ENCODE results near the gene TSPAN32. TPM values are rescaled to one million over a fixed set of nuclear protein-coding genes. Genes with fewer than 3 reads are reported as not detected.

The TSPAN32 gene
- total RNA-seq, 1 experiment from 2014 or later: not detected

DNA sequence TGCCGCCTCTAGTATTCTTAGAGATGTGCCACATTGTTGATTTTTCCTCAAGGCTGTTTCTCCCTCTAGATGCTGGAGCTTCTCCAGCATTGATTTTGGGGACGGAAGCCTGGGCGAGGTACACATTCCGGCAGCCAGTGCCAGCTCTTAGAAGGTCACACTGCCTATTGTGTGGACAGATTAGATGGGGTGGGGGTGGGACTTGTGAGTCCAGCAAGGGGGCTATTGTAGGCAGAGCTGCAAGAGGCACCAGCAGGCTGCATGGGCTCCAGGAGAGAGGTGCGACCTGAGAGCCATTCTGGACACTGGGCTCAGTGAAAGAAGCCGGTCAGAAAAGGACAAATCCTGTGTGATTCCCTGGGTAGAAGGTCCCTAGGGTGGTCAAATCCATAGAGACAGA lies 12.5 kb upstream of the TSPAN32 start:
- no peaks in the 10 kb centered on the region for H3K9me3 ChIP-seq (ENCODE audit: low read depth, low read length, poor library complexity, severe bottlenecking)
- CTCF ChIA-PET: no interaction called here
- no peak overlapping the region for H3K4me3 ChIP-seq (ENCODE audit: low read depth, low read length, poor library complexity, severe bottlenecking)
- H3K4me1 ChIP-seq (ENCODE audit: insufficient read depth, low read length, poor library complexity, severe bottlenecking): no peaks in the 10 kb centered on the region
- no peaks in the 10 kb centered on the region for H3K27me3 ChIP-seq (replicated peaks; ENCODE audit: insufficient read depth, low read depth, low read length, poor library complexity)
- intact Hi-C loops (cut with micrococcal nuclease; ENCODE audit: unreplicated experiment): no loop called here
- no peak for DNase-seq (ENCODE audit: low spot score)
- no peak overlapping the region for H3K27ac ChIP-seq (ENCODE audit: low read depth, low read length, poor library complexity, severe bottlenecking)
- POLR2A ChIA-PET (ENCODE audit: low non-redundant PET): no interaction called here
- no peaks in the 10 kb centered on the region for H3K36me3 ChIP-seq (ENCODE audit: insufficient read depth, low read length, poor library complexity, severe bottlenecking)
- no peak for TF ChIP-seq EZH2 (IDR thresholded peaks at IDR 0.05; ENCODE audit: borderline replicate concordance, low read depth, low read length, poor library complexity, severe bottlenecking)
- TF ChIP-seq, protein P1, sequence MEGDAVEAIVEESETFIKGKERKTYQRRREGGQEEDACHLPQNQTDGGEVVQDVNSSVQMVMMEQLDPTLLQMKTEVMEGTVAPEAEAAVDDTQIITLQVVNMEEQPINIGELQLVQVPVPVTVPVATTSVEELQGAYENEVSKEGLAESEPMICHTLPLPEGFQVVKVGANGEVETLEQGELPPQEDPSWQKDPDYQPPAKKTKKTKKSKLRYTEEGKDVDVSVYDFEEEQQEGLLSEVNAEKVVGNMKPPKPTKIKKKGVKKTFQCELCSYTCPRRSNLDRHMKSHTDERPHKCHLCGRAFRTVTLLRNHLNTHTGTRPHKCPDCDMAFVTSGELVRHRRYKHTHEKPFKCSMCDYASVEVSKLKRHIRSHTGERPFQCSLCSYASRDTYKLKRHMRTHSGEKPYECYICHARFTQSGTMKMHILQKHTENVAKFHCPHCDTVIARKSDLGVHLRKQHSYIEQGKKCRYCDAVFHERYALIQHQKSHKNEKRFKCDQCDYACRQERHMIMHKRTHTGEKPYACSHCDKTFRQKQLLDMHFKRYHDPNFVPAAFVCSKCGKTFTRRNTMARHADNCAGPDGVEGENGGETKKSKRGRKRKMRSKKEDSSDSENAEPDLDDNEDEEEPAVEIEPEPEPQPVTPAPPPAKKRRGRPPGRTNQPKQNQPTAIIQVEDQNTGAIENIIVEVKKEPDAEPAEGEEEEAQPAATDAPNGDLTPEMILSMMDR (conservative IDR thresholded peaks at IDR 0.05; ENCODE audit: low read depth, low read length): no peak
- BruUV-seq (replicated peaks): no TSS peak

DNA sequence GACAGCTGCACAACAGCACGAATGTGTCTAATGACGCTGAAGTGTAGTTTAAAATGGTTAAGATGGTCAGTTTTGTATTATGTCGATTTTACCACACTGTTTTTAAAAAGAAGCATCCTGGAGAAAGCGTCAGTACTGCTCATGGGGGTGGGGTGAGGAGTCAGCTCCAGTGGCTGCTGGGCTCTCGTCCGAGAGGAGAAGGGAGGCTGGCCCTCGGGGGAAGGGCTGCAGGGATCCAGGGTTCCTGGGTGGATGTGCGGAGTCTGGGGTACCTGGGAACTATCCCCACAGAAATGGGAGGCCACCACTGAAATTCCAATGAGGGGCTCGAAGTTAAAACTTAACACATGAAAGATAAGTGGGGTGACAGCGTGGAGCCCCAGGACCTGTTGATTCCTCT lies 12.0 kb upstream of the TSPAN32 start:
- no TSS peak for BruUV-seq (replicated peaks)
- ChIA-PET POLR2A (ENCODE audit: low non-redundant PET) (no interaction called here), CTCF (no interaction called here)
- no peak for TF ChIP-seq EZH2 (IDR thresholded peaks at IDR 0.05; ENCODE audit: borderline replicate concordance, low read depth, low read length, poor library complexity, severe bottlenecking)
- TF ChIP-seq, protein P1 (conservative IDR thresholded peaks at IDR 0.05; ENCODE audit: low read depth, low read length): no peak
- Histone ChIP-seq H3K4me1 (ENCODE audit: insufficient read depth, low read length, poor library complexity, severe bottlenecking) (no peaks in the 10 kb centered on the region), H3K4me3 (ENCODE audit: low read depth, low read length, poor library complexity, severe bottlenecking) (no peak overlapping the region), H3K27me3 (replicated peaks; ENCODE audit: insufficient read depth, low read depth, low read length, poor library complexity) (no peaks in the 10 kb centered on the region), H3K27ac (ENCODE audit: low read depth, low read length, poor library complexity, severe bottlenecking) (no peak overlapping the region), H3K9me3 (ENCODE audit: low read depth, low read length, poor library complexity, severe bottlenecking) (no peaks in the 10 kb centered on the region), H3K36me3 (ENCODE audit: insufficient read depth, low read length, poor library complexity, severe bottlenecking) (no peaks in the 10 kb centered on the region)
- intact Hi-C loops (cut with micrococcal nuclease; ENCODE audit: unreplicated experiment): no loop called here
- no peak for DNase-seq (ENCODE audit: low spot score)

DNA sequence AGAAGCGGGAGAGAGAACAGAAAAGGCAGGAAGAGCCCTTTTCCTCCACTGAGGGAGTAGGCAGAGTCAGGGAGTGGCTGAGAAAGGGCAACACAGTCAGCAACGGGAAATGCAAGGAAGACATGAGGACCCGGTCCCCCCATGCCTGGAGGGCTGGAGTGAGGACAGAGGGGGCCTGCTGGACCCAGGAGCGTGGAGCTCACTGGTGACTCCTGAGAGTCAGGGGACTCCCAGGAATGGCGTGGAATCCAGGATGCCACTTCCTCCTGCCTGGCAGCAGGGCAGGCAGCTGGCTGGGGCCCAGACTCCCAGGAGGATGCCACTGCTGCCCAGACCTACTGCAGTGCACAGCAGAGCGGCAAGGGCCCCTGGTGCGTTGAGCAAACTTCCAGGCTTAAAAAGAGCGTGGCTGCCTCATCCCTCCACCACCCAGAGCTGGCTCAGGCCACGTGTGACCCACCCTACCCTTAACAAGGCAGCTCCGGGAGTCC lies 11.4 kb upstream of the TSPAN32 start:
- Histone ChIP-seq H3K27me3 (replicated peaks; ENCODE audit: insufficient read depth, low read depth, low read length, poor library complexity) (no peaks in the 10 kb centered on the region), H3K4me3 (ENCODE audit: low read depth, low read length, poor library complexity, severe bottlenecking) (no peak overlapping the region), H3K9me3 (ENCODE audit: low read depth, low read length, poor library complexity, severe bottlenecking) (no peaks in the 10 kb centered on the region), H3K27ac (ENCODE audit: low read depth, low read length, poor library complexity, severe bottlenecking) (no peak overlapping the region), H3K36me3 (ENCODE audit: insufficient read depth, low read length, poor library complexity, severe bottlenecking) (no peaks in the 10 kb centered on the region), H3K4me1 (ENCODE audit: insufficient read depth, low read length, poor library complexity, severe bottlenecking) (no peaks in the 10 kb centered on the region)
- intact Hi-C loops (cut with micrococcal nuclease; ENCODE audit: unreplicated experiment): no loop called here
- DNase-seq (ENCODE audit: low spot score): peak; percentile 22
- ChIA-PET POLR2A (ENCODE audit: low non-redundant PET) (no interaction called here), CTCF (no interaction called here)
- BruUV-seq (replicated peaks): no TSS peak
- no peak for TF ChIP-seq EZH2 (IDR thresholded peaks at IDR 0.05; ENCODE audit: borderline replicate concordance, low read depth, low read length, poor library complexity, severe bottlenecking)
- TF ChIP-seq, protein P1 (conservative IDR thresholded peaks at IDR 0.05; ENCODE audit: low read depth, low read length): no peak

All from A673 (cell line).